Measurements from ENCODE around the gene CENPN. TPM values are rescaled to one million over a fixed set of nuclear protein-coding genes. Genes with fewer than 3 reads are reported as not detected.

CENPN gene
- polyA plus RNA-seq, 3 donors, result 2.5 to 4.9 (median 4.4) TPM

DNA sequence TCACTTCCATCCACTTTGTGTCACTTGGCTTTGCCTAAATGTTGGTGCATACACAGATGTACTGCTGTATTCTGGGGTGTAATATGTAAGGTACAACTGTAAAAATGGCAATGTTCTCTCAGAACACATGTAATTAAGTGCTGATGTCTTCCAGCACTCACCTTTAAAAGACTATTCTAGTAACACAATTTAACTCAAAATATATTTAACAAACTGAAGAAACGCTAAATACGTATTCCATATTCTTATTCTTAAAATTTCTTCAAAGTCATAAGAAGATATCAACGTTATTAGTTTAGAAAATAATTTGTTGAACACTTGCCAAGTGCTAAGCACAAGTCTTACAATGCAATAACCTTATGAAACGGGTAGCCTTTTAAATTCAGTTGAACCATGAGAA lies 4.0 kb upstream of the CENPN start:
- H3K36me3 Mint-ChIP-seq, result no peaks in the 10 kb centered on the region
- no CpG with 5 or more reads among the region's 4 CpGs for WGBS (ENCODE audit: insufficient coverage)

DNA sequence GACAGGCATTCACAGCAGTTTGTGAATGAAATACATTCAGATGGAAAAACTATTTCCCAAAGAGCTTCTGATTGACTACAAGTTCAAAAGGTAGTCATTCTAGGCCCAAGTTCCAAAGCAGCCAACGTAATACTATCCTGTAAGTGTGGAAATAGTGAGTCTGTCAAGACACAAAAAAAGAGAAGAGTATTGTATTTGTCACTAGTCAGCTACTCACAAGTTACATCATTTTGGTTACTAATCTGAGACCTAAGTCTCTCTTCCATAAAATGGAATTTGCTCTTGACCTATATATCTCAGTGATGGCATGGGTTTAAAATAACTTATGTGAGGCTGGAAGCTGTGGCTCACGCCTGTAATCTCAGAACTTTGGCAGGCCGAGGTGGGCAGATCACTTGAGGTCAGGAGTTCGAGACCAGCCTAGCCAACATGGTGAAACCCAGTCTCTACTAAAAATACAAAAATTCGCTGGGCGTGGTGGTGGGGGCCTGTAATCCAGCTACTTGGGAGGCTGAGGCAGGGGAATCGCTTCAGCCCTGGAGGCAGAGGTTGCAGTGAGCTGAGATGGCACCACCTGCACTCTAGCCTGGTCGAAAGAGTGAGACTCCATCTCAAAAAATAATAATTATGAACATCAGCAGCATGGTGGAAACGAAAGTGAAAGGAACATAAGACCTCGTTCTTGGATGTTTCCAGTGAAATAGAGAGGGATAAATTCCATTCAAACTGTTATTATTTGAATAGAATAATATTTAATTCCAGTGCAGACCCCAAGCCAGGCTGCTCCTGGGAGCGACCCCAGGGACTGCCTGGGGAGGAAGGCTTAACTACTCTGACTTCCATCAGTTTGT lies 3.2 kb upstream of the CENPN start:
- H3K4me1 ChIP-seq (ENCODE audit: control insufficient read depth in 1 of 2, insufficient read depth in 2 of 2, low read length in 2 of 2), result peaks cover 29 to 37% of the 10 kb centered on the region in 2 donors
- no peaks in the 10 kb centered on the region for H3K36me3 ChIP-seq (replicated peaks in 1 of 2; ENCODE audit: control insufficient read depth in 1 of 2, insufficient read depth in 2 of 2, low read length in 2 of 2)
- TF ChIP-seq, protein P1, sequence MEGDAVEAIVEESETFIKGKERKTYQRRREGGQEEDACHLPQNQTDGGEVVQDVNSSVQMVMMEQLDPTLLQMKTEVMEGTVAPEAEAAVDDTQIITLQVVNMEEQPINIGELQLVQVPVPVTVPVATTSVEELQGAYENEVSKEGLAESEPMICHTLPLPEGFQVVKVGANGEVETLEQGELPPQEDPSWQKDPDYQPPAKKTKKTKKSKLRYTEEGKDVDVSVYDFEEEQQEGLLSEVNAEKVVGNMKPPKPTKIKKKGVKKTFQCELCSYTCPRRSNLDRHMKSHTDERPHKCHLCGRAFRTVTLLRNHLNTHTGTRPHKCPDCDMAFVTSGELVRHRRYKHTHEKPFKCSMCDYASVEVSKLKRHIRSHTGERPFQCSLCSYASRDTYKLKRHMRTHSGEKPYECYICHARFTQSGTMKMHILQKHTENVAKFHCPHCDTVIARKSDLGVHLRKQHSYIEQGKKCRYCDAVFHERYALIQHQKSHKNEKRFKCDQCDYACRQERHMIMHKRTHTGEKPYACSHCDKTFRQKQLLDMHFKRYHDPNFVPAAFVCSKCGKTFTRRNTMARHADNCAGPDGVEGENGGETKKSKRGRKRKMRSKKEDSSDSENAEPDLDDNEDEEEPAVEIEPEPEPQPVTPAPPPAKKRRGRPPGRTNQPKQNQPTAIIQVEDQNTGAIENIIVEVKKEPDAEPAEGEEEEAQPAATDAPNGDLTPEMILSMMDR (IDR thresholded peaks at IDR 0.05), result no peak
- H4K20me1 ChIP-seq (ENCODE audit: insufficient read depth, low read length), result no peaks in the 10 kb centered on the region
- H3K4me3 ChIP-seq (replicated peaks in 1 of 3; ENCODE audit: low read depth in 2 of 3, low read length in 3 of 3), result peak overlapping the region; percentile 45 to 88 (median 88)
- no peaks in the 10 kb centered on the region for H3K27me3 ChIP-seq (ENCODE audit: control insufficient read depth in 2 of 2, insufficient read depth in 2 of 2, low read length in 2 of 2)
- H3K9me3 ChIP-seq (replicated peaks in 1 of 2; ENCODE audit: control insufficient read depth in 1 of 2, insufficient read depth in 1 of 2, low read length in 2 of 2), result no peaks in the 10 kb centered on the region
- peak overlapping the region; percentile 83 for H3K4me2 ChIP-seq (replicated peaks; ENCODE audit: extremely low read depth, low read length, poor library complexity, severe bottlenecking)
- intact Hi-C loops (cut with micrococcal nuclease), result loop anchor here in 1 of 2 donors (5.0 to 10.0 kb wide), 4 partner anchors 33 to 741 kb away; partner anchors contain the start of genes ATMIN, DYNLRB2 and GAN
- peak overlapping the region; percentile 14 to 74 for H3K27ac ChIP-seq (ENCODE audit: low read depth in 1 of 2, low read length in 2 of 2)
- peaks cover 88% of the 10 kb centered on the region for H3K79me2 ChIP-seq (ENCODE audit: insufficient read depth, low read length)
- H3K27me3 Mint-ChIP-seq (ENCODE audit: low read depth in 3 of 3), result peaks cover 0 to 2% (median 0%) of the 10 kb centered on the region in 3 donors
- peak overlapping the region; percentile 53 for H3K9ac ChIP-seq (ENCODE audit: insufficient read depth, low read length, poor library complexity, severe bottlenecking)
- peaks cover 41% of the 10 kb centered on the region for H3K4me1 Mint-ChIP-seq
- peak overlapping the region; percentile 52 for H2AFZ ChIP-seq (ENCODE audit: insufficient read depth, low read depth, low read length, poor library complexity, severe bottlenecking)
- no peaks in the 10 kb centered on the region for H3K36me3 Mint-ChIP-seq
- peak overlapping the region; percentile 76 to 95 (median 85) for H3K27ac Mint-ChIP-seq
- peak overlapping the region; percentile 76 to 87 for H3K4me3 Mint-ChIP-seq
- WGBS (ENCODE audit: insufficient coverage), result 89% methylated on average over 2 of the region's 11 CpGs
- no peak for DNase-seq
- no peaks in the 10 kb centered on the region for H3K9me3 Mint-ChIP-seq

More for the DNA sequence above, 4.0 kb upstream of the CENPN start:
- no peaks in the 10 kb centered on the region for H3K9me3 ChIP-seq (replicated peaks in 1 of 2; ENCODE audit: control insufficient read depth in 1 of 2, insufficient read depth in 1 of 2, low read length in 2 of 2)
- no peaks in the 10 kb centered on the region for H4K20me1 ChIP-seq (ENCODE audit: insufficient read depth, low read length)
- H3K27me3 ChIP-seq (ENCODE audit: control insufficient read depth in 2 of 2, insufficient read depth in 2 of 2, low read length in 2 of 2), result no peaks in the 10 kb centered on the region
- no peaks in the 10 kb centered on the region for H3K36me3 ChIP-seq (replicated peaks in 1 of 2; ENCODE audit: control insufficient read depth in 1 of 2, insufficient read depth in 2 of 2, low read length in 2 of 2)
- Mint-ChIP-seq H3K4me3 (no peak overlapping the region), H3K27me3 (ENCODE audit: low read depth in 3 of 3) (peaks cover 0 to 2% (median 0%) of the 10 kb centered on the region in 3 donors), H3K27ac (peak overlapping the region in 4 of 7 donors; percentile 14 to 83 (median 41)), H3K9me3 (no peaks in the 10 kb centered on the region), H3K4me1 (peaks cover 42% of the 10 kb centered on the region)
- no peak overlapping the region for H2AFZ ChIP-seq (ENCODE audit: insufficient read depth, low read depth, low read length, poor library complexity, severe bottlenecking)
- no peak overlapping the region for H3K4me3 ChIP-seq (replicated peaks in 1 of 3; ENCODE audit: low read depth in 2 of 3, low read length in 3 of 3)
- peaks cover 24 to 37% of the 10 kb centered on the region in 2 donors for H3K4me1 ChIP-seq (ENCODE audit: control insufficient read depth in 1 of 2, insufficient read depth in 2 of 2, low read length in 2 of 2)
- TF ChIP-seq, protein P1 (IDR thresholded peaks at IDR 0.05), result no peak
- no peak overlapping the region for H3K4me2 ChIP-seq (replicated peaks; ENCODE audit: extremely low read depth, low read length, poor library complexity, severe bottlenecking)
- H3K79me2 ChIP-seq (ENCODE audit: insufficient read depth, low read length), result peaks cover 88% of the 10 kb centered on the region
- H3K9ac ChIP-seq (ENCODE audit: insufficient read depth, low read length, poor library complexity, severe bottlenecking), result no peak overlapping the region
- peak overlapping the region in 1 of 2 donors; percentile 74 for H3K27ac ChIP-seq (ENCODE audit: low read depth in 1 of 2, low read length in 2 of 2)
- intact Hi-C loops (cut with micrococcal nuclease), result loop anchor here in 1 of 2 donors (5.0 to 10.0 kb wide), 4 partner anchors 34 to 742 kb away; partner anchors contain the start of genes ATMIN, DYNLRB2 and GAN
- DNase-seq, result no peak

All from CD14-positive monocyte (primary cell).